Stimulated activated CD8-positive, alpha-beta memory T cell treated with anti-CD3 and anti-CD28 coated beads, Interleukin-15, amount 100 ng/mL, for 1 hour (primary cell): ENCODE measurements around the gene ACOX1.

Source experiments
- DNase-seq: peaks from one replicate; pipeline ENCODE4 v3.0.0-alpha.2; 2020; ENCODE audit warnings: low read depth

The ACOX1 gene

DNA sequence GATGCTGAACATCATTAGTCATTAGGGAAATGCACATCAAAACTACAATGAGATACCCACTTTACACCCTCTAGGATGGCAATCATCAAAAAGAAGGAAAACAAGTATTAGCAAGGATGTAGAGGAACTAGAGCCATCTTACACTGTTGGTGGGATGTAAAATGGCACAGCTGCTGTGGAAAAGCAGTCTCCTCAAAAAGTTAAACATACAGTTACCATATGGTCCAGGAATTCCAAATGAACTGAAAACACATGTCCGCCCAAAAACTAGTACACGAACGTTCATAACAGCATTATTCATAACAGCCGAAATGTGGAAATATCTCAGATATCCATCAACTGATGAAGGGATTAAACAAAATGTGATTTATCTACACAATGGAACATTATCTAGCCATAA, 45.2 kb downstream of the ACOX1 start:
- DNase-seq: no peak

DNA sequence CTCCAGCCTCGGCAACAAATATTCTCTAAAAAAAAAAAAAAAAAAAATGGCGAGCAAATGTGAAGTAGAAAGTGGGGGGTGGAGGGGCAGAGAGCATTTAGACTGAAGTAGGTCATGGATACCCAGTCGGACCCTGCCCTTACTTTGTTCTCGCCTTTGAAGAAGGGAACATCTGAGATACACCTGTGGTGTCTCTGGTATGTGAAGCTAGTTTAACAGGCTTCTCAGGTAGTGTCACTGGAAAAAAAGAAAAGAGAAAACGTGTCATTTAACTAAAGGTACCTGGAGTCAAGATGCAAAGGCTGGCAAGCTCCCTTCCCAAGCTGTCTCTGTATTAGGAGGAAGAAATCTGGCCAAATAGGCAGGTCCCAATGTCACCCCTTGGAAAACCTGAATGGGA, 46.1 kb downstream of the ACOX1 start:
- DNase-seq: no peak

DNA sequence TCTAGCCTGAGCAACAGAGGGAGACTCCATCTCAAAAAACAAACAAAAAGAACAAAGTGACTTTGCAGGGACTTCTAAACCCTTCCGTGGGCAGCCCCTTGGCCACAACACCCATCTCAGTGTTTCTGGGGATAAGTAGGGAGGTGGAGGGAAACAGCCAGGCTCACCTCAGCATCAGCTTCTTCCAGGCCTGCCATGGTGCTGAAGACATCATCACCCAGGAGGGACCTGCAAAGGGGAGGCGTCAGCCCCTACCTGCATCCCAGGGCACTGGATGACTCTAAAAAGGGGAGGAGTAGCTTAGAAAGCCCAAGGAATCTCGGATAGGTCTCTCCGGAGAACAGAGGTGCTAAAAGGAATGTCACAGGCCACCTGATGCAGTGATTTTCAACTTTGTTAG, 47.9 kb downstream of the ACOX1 start:
- DNase-seq: no peak

DNA sequence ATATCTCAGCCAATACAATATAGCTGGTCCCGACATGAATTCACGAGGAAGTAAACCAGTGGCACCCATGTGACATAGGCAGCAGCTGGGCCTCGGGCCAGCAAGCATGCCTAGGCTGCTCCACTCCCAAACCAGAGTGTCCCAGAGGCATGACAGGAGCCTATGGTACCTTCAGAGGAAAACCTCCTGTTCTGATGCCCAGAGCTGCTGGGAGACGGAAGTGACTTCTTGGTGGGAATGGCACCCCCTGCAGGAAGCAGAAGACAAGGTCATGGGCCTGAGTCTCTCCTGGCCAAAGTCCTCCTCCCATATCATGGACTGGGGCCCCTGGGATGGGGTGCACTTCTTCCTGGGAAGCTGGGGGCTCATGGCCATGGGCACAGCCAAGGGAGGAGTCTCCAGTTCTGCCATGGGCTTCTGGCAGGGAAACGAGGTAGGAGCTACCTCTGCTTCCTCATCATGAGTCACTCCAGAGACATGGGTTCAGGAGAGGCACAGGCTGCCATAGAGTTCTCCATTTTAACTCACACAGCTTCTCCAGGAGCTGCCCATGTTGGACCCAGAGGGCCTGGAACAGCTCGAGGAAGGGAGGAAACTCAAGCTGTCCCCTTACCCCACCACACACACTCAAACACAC, 51.6 kb downstream of the ACOX1 start:
- DNase-seq: no peak

DNA sequence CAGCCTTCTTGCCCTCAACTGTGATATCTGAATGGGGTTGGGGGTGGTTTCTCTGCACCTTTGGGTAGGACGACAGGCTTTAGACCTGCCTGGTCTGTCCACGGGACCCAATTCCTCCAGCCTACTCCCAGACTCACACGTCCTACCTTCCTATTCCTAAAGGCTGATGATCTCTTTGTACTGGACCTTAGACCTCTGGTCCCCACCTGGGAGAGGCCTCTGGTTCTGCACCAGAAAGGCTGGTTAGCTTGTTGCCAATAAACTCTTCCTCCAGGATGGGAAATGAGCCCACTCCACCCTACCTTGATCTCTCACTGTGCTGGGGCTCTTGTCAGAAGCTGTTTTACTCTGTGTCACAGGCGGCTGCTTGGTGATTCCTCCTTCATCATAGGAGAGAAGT, 52.5 kb downstream of the ACOX1 start:
- no peak for DNase-seq

DNA sequence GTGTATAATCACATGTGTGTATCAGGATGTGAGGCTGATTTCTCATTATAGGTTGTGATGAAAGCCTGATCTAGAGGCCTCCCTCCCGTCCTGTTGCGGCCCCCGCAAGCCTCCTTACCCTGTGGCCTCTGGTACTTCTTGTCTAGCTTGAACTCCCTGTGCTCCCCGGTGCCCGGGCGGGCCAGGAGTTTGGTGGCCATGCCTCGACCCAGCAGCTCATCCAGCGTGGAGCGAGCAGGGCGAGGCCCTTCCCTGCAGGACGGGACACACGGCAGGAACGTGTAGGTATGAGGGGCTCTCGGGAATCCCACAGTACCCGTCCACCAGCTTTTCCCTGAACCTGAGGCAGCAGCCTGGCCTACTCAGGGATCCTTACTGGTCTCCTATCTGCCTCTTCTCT, 53.1 kb downstream of the ACOX1 start:
- DNase-seq: no peak

DNA sequence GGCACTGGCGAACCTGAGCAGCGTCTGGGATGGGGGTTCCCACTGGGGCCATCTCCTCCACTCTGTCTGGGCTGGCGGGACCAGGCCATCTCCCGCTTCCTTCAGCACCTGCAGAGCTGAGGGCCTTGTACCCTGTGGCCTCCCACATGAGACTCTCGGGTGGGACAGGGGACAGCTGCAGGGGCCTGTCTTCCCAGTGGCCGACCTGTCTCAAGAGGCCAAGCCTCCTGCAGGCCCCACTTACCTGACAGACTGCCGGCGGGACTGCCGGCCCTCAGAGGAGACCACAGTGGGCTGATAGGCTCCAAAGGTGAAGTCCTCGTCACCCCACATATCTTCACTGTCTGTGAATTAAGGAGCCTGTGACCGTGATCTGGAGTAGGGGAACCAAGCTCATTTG, 53.9 kb downstream of the ACOX1 start:
- DNase-seq: no peak

DNA sequence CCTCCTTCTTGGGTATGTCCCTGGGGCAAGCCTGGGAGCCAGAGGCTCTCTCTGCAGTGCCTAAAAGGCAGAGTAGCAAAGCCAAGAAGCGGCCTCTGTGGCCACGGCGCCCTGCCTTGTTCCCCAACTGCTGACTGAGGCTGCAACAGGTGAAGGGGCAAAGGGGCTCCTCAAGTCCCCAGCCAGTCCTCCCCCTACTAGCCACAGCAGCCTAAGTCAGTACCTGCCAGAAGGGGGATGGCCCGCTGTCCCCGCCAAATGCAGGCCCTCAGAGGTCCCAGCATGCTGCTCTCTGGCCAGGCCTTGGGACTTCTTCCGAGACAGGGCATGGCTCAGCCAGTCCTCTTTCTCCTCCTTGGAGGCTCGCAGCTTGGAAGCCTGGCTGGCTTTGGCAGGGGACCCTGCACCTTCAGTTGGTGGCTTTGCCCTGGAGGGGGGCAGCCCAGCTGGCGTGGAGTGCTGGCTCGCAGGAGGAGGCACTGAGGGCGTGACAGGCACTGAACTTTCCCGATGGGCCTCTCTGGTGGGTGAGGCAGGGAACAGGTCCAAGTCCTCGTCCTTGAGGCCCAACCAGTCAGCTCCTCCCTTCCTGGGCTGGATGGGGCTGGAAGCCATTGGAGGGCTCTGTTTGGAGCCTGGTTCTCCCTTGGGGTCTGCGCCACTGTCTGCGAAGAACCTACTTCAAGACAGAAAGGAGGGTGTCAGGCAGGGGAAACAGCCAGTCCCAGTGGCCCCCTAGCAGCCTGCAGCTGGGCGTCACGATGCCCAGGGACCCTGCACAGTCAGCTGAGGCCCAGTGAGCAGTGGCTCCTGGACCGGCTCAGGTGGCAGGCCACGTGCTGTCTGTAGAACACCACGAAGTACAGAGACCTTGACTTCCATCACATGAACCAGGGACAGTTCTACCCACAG, 55.7 kb downstream of the ACOX1 start:
- DNase-seq: no peak

DNA sequence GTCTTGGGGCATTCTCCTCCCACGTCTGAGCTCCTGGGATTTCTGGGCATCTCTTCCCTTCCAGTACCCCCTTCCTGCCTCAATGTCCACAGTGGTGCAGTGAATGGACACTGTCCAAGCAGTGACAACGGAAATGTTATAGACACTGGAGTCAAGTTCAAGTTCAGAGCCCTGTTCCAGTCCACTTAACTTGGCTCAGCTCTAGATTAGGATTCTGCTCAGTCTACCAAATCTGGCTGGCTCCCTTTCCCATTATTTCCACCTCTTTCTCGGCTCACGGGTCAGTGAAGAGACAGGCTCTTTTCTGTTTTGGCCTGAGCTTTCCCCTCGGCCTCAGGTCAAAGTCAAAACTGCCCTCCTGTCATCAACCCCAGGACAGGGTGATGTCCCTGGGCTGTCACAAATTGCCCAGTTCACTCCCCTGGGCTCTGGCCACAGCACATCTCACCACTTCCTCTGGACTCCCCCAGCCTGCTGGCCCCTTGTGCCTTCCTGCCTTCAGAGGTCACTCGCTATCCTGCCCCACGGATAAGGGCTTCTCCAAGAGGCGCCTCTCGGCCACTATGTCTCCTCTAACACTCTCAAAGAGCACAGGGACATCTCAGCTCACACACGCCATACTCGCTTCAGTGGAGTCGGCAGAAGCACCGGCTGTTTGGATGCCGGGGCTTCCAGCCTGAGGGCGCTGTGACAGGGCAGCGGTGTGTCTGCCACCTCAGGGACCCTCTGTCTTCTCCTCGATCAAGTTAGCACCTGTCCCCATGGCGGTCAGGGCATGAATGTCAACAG, 56.6 kb downstream of the ACOX1 start:
- no peak for DNase-seq

DNA sequence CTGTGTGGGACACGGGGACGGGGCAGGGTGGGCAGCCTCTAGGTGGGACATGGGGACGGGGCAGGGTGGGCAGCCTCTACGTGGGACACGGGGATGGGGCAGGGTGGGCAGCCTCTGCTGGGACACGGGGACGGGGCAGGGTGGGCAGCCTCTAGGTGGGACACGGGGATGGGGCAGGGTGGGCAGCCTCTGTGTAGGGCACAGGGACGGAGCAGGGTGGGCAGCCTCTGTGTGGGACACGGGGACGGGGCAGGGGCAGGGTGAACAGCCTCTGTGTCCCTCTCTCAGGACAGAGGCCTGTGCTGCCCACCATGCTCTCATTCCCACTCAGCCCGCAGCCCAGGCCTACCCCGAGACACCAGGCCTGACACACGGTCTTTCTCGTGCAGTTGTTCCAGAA, 57.4 kb downstream of the ACOX1 start:
- DNase-seq: no peak

DNA sequence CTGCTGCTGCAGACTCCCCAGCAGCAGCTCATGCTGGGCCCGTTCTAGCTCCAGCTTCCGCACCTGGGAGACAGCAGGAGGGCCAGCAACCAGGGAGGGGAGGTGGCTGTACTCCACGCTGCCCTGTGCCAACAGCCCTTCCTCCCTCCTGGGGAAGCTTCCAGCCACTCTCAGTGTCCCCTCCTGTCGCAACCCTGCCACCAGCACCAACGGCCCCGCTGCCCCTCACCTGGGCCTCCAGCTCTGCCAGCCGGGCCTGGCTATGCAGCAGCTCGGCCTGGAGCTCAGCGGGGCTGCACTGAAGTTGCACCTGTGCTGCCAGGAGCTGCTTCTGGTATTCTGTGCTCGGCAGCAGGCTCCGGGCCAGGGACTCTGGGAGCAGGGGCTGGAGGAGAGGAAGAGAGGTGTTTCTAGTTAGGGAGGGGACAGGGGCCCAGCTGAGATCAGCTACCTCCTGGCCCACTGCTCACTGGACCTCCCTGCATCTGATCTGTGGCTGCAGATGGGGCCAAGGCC, 58.9 kb downstream of the ACOX1 start:
- DNase-seq: no peak

DNA sequence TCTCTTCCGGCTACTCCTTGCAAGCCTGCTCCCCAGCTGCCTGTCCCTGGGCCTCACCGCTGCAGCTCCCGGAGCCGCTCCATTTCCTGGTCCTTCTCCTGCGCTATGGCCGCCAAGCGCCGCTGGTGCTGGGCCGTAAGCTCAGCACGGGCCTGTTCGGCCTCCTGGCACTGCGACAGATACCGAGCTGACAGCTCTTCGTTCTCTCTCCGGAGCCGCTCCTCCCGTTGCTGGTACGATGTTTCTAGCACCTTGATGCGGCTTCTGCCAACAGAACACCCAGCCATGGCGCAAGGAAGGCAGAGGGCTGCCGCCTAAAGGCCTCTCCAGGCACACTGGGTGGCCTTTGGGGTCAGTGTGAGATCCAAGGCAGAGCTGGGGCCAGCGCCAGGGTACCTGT, 59.4 kb downstream of the ACOX1 start:
- no peak for DNase-seq

DNA sequence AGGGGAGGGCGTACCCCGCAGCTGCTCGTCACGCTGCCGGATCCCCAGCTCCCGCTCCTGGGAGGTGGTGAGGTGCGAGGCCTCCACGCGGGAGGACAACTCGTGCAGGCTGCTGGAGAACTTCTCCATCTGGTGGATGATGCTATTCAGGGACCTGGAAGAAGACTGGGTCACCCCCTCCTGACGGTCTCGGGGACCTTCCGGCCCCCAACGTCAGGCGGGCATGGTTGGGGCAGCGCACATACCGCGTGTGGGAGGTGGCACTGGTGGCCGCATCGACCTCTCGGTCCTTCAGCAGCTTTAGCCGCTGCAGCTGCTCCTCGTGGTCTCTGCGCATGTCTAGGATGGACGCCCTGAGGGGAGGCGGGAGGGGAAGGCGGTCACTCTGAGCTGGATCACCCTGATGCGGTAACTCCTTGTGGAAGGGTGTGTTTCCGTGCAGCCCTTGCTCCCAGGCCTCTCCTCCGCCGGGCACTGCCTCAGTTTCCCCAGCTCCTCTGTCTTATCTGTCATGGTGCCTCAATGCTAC, 61.0 kb downstream of the ACOX1 start:
- no peak for DNase-seq

DNA sequence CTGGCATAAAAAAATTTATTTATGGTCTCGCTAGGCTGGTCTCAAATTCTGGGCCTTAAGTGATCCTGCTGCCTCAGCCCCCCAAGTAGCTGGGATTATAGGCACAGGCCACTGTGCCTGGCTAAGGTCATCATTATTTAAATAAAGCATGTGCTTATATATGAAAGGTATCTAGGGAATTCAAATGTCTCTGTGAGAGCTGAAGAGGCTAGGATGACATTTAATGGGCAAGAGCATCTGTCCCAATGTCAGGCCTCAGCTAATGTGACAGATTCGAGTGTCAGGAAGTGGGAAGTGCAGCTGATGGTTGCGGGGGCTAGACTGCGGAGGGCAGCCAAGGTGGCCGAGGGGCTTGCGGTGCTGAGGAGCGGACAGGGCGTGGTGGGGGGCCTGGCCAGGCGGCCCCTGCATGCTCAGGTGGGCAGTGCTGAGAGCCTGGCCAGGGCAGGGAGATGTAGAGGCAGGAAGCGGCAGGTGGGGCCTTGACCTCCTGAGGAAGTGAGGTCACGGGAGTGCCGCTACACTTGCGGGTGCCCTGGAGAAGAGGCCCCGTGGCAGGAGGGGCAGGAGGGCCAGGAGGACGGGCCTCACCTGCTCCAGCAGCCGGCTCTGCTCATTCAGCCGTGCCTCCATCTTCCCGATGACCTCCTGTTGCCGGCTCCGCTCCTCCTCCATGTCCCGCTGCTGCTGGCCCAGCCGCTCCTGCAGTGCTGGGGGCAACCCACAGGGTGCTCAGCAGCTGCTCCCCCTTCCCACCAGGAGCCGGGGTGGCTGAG, 61.6 kb downstream of the ACOX1 start:
- DNase-seq: no peak

DNA sequence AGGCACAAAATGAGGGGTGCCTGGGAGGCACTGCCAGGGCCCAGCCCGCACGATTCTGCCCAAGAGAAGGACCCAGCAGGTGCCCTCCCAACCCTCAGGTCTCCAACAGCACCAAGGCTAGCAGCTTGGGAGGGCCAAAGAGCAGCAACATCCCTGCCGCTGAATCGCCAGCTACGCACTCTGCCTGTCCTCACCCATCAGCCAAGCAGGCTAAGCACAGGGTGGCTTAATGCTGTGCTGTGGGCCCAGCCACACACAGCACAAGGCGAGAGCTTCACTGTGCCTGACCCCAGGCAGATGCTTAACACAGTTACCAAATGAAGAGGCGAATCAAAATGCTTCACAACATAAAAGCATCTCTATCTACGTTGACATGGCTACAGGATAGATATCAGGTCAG, 63.7 kb downstream of the ACOX1 start:
- DNase-seq: no peak

DNA sequence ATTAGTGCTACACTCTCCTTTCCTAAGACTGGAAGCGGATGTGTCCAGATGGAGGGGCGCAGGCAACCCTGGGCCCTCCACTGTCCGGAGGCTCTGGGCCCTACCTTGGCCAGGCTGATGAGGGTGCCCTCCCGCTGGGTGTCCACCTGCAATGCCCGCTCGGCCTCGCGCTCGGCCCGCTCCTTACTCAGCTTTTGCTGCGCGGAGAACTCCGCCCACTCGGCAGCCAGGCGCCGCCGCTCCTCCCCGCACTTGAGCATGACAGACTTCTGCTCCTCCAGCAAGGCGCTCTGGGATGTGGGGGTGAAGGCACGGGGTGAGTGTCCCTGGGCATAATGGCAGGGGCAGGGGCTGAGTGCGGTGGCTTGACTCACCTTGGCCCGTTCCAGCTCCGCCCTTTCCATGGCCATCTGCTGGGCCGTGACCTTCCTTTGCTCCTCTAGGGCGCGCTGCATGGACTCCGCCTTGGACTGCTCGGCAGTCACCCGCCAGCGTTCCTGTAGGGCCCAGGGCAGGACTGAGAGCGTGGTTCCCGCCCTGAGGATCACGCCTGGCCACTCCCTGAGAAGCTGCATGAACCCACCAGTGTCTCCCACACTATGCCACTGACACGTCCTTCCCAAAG, 64.2 kb downstream of the ACOX1 start:
- no peak for DNase-seq

DNA sequence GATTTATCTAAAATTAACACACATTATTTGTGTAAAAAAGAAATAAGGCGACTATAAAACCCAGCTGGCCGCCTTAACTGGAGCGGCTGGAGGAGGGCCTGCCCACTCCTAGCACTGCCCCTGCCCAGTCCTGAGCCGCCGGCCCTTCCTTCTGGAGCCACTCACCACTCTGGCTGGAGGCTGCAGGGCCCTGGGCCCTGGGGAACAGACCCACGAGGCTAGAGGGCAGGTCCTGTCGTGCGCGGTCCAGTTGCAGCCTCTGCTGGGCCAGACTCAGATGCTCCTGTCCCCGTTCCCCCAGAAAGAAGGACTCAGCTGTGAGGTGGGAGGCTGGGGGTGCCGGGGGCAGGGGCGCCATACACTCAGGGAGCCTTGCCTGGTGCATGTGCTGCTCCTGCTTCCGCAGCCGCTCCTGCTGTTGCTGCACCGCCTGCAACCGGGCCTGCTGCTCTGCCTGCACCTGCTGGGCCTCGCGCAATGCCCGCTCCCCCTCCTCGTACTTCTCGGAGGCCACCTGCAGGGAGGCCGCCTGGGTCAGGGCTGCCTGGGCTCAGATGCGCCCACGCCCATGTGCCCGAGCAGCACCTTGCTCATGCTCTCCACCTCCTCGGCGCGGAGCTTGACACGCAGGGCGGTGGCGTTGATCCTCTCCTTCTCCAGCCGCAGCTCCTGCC, 65.3 kb downstream of the ACOX1 start:
- DNase-seq: no peak

DNA sequence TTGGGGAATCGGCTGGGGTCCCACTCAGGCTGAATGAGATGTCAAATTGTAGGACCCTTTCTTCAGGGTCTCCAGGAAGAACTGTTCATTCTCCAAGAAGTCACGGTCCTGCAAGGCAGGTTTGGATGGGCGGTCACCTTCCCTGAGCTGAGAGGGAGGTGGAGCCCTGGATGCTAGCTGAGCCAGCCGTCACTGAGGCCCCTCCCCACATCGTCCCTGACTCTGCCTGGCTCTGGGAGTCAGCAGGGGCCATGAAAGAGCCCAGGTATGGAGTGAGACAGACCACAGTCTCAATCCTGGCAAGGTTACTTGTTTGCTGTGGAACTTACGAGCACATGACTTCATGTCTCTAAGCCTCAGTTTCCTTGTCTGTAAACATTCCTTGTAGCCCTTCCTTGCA, 68.3 kb downstream of the ACOX1 start:
- no peak for DNase-seq

DNA sequence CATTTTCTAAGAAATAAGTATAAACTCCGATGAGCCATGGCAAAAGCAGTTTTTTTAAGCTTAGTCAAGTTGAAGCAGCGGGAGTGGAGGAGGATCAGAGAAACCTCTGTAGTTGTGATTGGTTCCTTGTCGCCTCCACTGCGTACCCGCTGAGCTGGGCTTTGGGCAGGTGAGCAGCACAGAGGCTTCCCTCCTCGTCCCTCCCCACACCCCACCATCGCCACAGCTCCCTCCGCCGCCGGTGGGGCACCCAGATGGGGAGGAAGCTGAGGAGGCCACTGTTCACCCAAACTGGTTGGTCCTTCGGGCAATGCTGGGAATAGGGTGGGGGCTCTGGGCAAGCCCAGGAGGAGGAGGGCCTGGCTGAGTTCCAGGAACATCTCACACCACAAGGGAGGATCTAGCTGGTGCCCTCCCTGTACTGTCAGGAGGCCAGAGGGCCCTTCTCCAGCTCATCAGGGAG, 69.1 kb downstream of the ACOX1 start:
- no peak for DNase-seq

DNA sequence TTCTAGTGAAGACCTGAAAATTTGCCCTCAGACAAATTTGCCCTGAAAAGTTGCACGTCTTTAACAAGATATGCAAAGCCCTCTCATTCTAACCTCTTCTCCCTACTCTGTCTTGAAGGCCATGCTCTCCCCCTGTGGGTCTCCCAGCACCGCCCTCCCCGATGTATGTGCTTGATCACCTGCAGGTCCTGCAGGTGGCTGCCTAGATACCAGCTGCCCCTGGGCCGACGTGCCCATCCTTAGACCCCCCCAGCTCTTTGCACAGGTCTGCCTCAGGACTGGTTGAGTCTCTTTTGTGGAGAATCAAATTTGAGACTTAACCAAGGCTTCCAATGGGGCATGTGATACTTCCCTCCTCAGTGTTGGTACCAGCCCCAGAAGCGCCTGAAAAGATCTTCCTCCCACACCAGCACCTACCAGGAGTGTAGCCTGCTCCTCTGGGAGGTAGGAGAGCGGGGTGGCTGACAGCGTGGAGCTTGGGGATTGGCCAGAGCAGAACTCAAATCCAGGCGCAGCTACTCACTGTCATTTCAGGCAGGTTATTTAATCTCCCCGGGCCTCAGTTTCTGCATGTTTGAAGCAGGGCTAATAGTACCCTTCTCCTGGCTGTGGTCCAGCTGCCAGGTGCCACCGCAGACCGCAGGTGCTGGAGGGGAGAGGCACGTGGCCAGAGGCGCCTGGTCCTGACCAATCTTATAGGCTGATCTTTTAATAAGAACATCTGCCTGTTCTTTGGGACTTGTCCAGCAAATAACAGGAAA, 69.7 kb downstream of the ACOX1 start:
- no peak for DNase-seq
